Dermis blood vessel endothelial cell (primary cell): Measurements from ENCODE around the gene SESN3. TPM values are rescaled to one million over a fixed set of nuclear protein-coding genes. Genes with fewer than 3 reads are reported as not detected.
A peak's percentile ranks its signal among the peaks of the same experiment; 100 is the strongest.
"Not testable (repeated sequence)": the region's sequence is repeated elsewhere in the genome, so short reads cannot be mapped to it uniquely, and the experiment has no call there.

Experiments used
- DNase-seq: peaks from one replicate; pipeline ENCODE4 v3.0.0; 2010
- total RNA-seq: library from RNA; depleted of rRNA; stranded (reverse); fragments of >200 nt; gene quantifications from 2 replicates; pipeline ENCODE4 v1.2.3, GENCODE V29; 2014

SESN3 gene
- 95.6 and 113 TPM in 2 replicates for total RNA-seq

- peak; percentile 97 for DNase-seq
These were observed at the start of gene SESN3 for GRCh38 chr11:95231127-95231880. Gene SESN3 (minus strand): TSS chr11:95231202. CDS start chr11:95230860, 342 bp downstream.

DNA sequence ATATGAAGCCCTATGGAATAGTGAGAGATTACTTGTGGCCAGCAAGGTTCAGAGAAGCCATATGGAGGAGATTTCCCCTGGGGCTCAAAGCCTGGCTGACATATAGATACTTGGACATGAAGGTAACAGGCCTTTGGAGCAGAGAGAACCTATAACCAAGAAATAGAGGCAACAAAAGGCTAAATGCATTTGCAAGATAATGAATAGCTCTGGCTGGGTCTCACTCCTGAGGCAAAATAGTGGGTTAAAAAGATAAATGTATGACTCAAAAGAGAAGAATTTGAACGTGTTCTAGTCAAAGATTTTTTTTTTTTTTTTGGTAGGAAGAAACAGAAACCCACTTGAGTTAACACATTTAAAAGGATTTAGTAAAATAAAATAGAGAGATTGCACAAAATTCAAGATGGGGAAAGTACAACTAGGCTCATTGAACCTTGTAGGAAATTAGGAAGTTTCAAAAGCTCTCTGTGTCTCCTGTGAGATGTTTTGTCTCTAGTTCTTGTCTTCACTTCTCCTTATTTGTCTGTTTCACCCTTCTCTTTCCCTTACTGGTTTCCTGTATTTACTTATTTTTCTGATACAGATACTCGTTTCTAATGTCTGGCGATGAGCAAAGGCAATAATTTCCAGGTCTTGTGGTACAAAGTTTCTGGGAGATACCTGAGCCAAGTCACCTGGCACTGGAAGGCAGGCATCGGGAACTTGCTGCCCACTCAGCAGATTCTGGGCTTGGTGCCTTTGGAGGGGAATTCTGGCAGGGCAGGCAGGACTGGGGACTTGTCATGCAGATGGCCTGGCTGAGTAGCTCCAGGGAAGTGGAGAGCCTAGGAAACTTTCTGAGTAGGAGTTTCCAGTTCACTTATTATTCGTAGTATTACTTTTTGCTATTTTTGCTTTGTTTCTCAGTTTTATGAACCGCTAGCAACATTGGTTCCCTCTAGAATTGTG is 49.2 kb upstream of the SESN3 start:
- no peak for DNase-seq

DNA sequence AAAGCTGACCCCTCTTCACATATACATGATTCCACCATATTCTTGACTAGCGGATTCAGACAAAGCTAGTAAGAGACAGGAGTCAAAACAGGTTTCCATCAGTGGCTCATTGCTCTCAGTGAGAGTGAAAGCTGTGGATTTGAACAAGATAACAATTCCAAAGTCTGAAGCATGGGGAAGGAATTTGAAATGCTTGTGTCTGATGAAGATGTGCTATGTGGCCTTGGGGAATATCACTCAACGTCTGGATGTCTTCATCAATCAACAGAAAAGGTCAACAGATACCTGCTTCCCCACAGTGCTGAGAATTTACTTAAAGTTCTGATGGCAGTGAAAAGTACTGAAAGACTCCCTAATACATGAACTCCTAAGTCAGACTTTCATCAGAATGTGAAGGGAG is 46.9 kb upstream of the SESN3 start:
- DNase-seq, result no peak

DNA sequence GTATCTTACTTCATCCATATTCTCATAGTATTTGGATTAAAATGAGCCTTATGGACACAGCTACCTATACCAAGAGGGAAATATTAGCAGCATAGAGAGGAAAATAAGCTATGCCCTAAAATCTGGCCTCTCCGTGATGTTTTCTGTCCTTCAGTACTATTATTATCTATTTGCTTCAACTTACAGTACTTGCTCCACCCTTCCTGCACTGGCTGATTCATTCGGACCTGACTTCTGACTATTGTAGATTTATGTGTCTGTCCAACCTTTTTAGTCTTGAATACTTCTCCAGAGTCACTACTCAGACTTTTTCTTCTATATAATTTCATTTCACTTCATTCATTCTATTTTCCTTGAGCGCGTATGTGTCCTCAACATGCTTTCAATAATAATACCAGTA is 45.1 kb upstream of the SESN3 start:
- DNase-seq, result no peak

- DNase-seq, result not testable (repeated sequence)
These were observed 42.6 kb upstream of the SESN3 start for GRCh38 chr11:95273618-95274017.

DNA sequence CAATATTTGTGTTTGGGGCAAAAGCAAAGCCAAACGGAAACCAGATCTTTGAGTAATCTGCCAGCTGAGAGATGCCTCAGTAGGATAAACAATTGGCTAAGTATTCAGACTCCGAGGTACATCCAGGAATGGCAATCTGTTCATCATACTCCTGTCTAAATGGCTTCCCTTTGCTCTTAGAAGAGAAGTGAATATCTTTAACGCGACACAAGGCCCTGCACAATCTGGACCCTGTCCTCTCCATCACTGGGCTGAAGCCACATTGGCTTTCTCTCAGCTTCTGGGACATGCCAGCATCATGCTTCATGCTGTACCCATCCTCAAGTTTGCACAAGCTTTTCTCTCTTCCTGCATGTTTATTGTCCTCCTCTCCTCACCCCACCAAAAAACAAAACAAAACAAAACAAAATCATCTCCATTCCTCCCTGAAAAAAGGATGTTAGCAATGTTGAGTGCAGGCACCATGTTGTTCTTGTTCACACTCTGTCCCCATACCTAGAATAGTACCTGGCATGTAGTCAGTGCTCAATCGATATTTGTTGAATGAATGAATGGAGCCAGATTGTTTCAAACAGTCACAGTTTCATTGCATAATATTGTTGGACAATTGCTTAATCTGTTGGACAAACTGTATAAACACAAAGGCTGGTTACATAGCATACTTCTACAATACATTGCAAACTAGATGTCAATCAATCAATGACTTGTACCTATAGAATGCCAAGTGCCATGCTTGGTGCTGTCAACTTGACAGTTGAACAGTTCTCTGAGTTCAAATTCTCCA is 38.2 kb upstream of the SESN3 start:
- no peak for DNase-seq

- DNase-seq, result no peak
These were observed 37.4 kb upstream of the SESN3 start for GRCh38 chr11:95268391-95268790.

GRCh38 chr11:95267601-95268213 is 36.7 kb upstream of the SESN3 start:
- DNase-seq, result no peak

DNA sequence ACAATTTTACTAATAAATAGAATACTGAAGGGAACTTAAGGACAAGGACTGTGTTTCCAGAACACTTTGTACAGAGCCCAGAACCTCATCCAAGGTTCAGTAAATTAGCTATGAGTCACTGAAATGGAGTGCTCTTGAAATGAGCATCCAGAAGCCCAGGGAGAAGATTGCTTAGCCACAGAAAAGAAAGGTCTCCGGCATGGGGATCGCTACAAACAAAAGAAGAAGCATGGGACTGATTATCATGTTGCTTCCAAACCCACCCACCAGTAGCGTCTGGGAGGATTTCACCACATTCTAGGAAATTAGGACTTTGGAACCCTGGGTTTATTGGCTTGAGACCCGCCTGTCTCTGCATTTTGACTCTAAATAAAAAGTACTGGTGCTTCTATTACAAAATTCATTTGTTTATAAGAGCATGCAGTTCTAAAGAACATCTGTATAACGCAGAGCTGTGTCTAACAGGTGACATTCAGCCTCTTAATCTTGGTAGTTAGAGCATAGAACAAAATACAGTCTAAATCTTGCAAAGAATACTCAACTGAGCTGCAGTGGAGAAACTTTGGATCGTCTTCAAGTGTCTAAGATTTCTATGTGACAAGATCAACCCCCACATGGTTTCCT is 35.9 kb upstream of the SESN3 start:
- DNase-seq, result no peak

GRCh38 chr11:95264881-95265280 is 33.9 kb upstream of the SESN3 start:
- DNase-seq, result no peak

GRCh38 chr11:95262994-95263765 is 32.2 kb upstream of the SESN3 start:
- DNase-seq, result no peak

- DNase-seq, result no peak
These were observed 26.5 kb upstream of the SESN3 start for GRCh38 chr11:95257456-95257971.

DNA sequence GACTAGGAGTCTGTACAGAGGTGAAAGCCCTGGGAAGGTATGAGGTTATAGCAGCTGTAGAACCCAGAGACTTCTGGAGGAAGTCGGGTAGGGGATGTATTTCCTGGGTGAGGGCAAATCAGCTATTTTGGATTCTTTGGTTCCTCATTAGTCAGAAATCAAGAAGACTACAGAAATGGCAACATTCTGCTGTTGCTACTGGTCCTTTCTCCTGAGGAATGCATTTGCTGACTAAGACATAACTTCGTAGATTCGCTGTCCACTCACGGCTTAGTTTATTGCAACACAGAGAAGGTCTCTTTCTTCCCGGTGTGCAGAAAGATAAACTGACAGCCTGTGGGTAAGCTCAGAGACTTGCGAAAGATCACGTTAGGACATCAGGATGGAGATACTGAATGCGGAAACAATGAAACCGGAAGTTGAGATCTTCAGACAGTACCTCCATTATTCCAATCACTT is 25.3 kb upstream of the SESN3 start:
- no peak for DNase-seq

- DNase-seq, result no peak
These were observed 24.5 kb upstream of the SESN3 start for GRCh38 chr11:95255251-95256145.

- DNase-seq, result no peak
These were observed 23.7 kb upstream of the SESN3 start for GRCh38 chr11:95254716-95255115.

- peak; percentile 88 for DNase-seq
These were observed 23.2 kb upstream of the SESN3 start for GRCh38 chr11:95254131-95254704.

DNA sequence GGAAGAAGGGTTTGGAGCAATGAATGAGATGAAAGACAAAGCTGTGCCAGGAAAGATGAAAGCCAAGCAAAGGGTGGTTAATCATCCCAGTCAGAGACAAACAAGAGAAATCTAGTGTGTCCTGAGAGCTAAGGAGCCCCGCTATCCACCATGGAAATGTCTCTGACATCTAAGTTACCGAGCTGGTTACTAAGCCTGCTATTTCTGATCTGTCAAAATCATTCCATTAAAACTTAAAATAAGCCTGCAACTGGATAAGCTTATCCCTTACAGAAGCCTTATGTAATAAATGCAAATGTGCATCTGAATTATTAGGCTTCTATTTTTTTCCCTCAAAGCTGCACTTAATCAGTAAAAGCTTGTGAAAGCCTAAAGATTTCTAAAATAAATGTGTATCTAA is 22.1 kb upstream of the SESN3 start:
- no peak for DNase-seq

DNA sequence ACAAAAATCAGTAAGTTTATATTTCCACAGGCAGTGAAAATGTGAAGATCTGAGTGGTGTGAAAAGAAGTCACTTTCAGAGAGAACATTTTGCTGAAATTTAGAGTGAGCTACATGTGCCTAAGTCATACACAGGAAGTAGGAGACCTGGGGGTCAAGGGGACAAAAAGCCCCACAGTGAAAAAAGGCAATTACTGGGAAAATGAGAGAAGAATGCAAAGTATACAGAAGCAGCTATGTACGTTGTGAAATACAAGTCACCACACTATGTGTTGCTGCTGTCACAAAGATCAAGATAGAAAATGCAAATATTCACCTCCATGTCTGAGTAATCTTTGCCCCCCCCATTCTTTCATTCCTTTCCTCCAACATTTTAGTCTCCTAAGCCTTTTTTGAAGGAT is 21.6 kb upstream of the SESN3 start:
- DNase-seq, result no peak

- DNase-seq, result not testable (repeated sequence)
These were observed 20.9 kb upstream of the SESN3 start for GRCh38 chr11:95251896-95252295.
